Adrenal gland (tissue), 19 donors: ENCODE measurements around the gene STRADA. TPM values are rescaled to one million over a fixed set of nuclear protein-coding genes. Genes with fewer than 3 reads are reported as not detected.

Source experiments
- DNase-seq, 7 donors: peaks; one replicate each; pipeline ENCODE4 v3.0.0-alpha.2; 2019 to 2020
- H3K27ac ChIP-seq, 5 donors: fragments of 200-600 bp; sonication (generic) in 4 of 5; 1 replicate in 3 of 5; 2 replicates in 2 of 5; pipeline versions ENCODE4 v1.5.1 to v1.8.0; 2016 to 2020; ENCODE audit warnings: mild to moderate bottlenecking in 1 of 5
- H3K27me3 ChIP-seq: fragments of 200-600 bp; 2 replicates; pipeline ENCODE4 v1.8.0; 2021
- H3K36me3 ChIP-seq, 2 donors: fragments of 200-600 bp; replicated peaks in 1 of 2; 1 replicate in 1 of 2; 2 replicates in 1 of 2; pipeline versions ENCODE4 v1.5.1 to v1.8.0; 2018 to 2022
- H3K4me1 ChIP-seq, 2 donors: fragments of 200-600 bp; replicated peaks in 1 of 2; 1 replicate in 1 of 2; 2 replicates in 1 of 2; pipeline versions ENCODE4 v1.5.1 to v1.8.0; 2018 to 2021
- H3K4me3 ChIP-seq, 4 donors: fragments of 200-600 bp; sonication (generic) in 3 of 4; one replicate each; pipeline ENCODE4 v1.5.1; 2016 to 2018
- H3K9me3 ChIP-seq, 3 donors: fragments of 200-600 bp; sonication (generic) in 1 of 3; replicated peaks in 1 of 3; 1 replicate in 2 of 3; 2 replicates in 1 of 3; pipeline versions ENCODE4 v1.5.1 to v1.8.0; 2016 to 2021
- POLR2A ChIP-seq, 2 donors: fragments of 450-650 bp; IDR thresholded peaks; one replicate each; pipeline ENCODE4 v1.6.1; 2017; ENCODE audit warnings: antibody characterized with exemption in 2 of 2, mild to moderate bottlenecking in 2 of 2, moderate library complexity in 1 of 2
- WGBS, 4 donors: extraction: QIAGEN DNeasy Blood & Tissue Kit in 2 of 4; methylation state at CpG; one replicate each; pipeline versions ENCODE4 v1.1.5 to v1.1.7; 2013 to 2017; 5-methylcytosine and 5-hydroxymethylcytosine counted together
- intact Hi-C, 2 donors: fragments of 100-400 bp; cut with DNase I; formaldehyde crosslinking; loops; one replicate each; pipeline versions ENCODE4 v1.14.1 to v1.15.0; 2022 to 2023
- long read RNA-seq, 10 donors: library from polyadenylated mRNA in 3 of 10; unstranded in 2 of 10; stranded (forward) in 1 of 10; transcript quantifications; one replicate each; pipeline ENCODE4 v2.0.0 and lab custom pipeline, GENCODE V29; 2021 to 2026
- polyA plus RNA-seq, 3 donors: library from polyadenylated mRNA; stranded (reverse); fragments of 200-250 nt in 2 of 3; fragments of 350-450 nt in 1 of 3; fragmentation: Illumina TruSeq in 1 of 3; extraction: RNeasy Lipid Tissue Mini Kit (QIAGEN cat#74804) in 1 of 3; gene quantifications; one replicate each; pipeline ENCODE4 v1.2.3, GENCODE V29; 2013 to 2014
- total RNA-seq, 9 donors: library from RNA; depleted of rRNA in 4 of 9; stranded (reverse); fragments of >200 nt in 4 of 9; fragments of 120-200 nt in 1 of 9; fragmentation: NEBNext Ultra II Directional in 1 of 9; extraction: Animal tissue kit (Norgen Biotek cat#: 25700) in 1 of 9; gene quantifications; one replicate each; pipeline versions ENCODE4 v1.1.0 to v1.2.4, GENCODE V29; 2013 to 2023
- TF ChIP-seq, protein P1 (sequence below), 6 experiments: fragments of 450-650 bp in 4 of 6; fragments of 200-600 bp in 2 of 6; sonication (generic) in 1 of 6; IDR thresholded peaks; 1 replicate in 5 of 6; 2 replicates in 1 of 6; pipeline versions ENCODE4 v1.5.1 to v1.8.0; 2016 to 2021; ENCODE audit warnings: antibody characterized with exemption in 6 of 6, mild to moderate bottlenecking in 2 of 6, moderate library complexity in 1 of 6
- donor health status: healthy with polysubstance abuse.
- donor health status: Bipolar disorder and iron deficiency.
- donor health status: DM: yes; HTN: yes; CAD: no.
- donor health status: DM: no; HTN: no; CAD: no.
- donor health status: DM: no; HTN: no; CAD: no.
- donor health status: DM: yes; HTN: yes; CAD: no.

The STRADA gene, protein sequence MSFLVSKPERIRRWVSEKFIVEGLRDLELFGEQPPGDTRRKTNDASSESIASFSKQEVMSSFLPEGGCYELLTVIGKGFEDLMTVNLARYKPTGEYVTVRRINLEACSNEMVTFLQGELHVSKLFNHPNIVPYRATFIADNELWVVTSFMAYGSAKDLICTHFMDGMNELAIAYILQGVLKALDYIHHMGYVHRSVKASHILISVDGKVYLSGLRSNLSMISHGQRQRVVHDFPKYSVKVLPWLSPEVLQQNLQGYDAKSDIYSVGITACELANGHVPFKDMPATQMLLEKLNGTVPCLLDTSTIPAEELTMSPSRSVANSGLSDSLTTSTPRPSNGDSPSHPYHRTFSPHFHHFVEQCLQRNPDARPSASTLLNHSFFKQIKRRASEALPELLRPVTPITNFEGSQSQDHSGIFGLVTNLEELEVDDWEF
- total RNA-seq = 10 to 100 TPM; 16.7 to 91.1 (median 37.4) TPM
- 10 to 100 TPM; 34.5 to 67.6 (median 53.9) TPM for polyA plus RNA-seq
- long read RNA-seq, donor 1, partial matches to known transcripts = 10 of 16 reads
- long read RNA-seq, donor 1, other reads (novel, unspliced or antisense) = 0 of 16 reads
- long read RNA-seq, donor 2, partial matches to known transcripts = 0 of 9 reads
- long read RNA-seq, donor 2, other reads (novel, unspliced or antisense) = 0 of 9 reads
- long read RNA-seq, donor 3, partial matches to known transcripts = 0 of 8 reads
- long read RNA-seq, donor 3, other reads (novel, unspliced or antisense) = 0 of 8 reads
- long read RNA-seq, donor 4, partial matches to known transcripts = 0 of 9 reads
- long read RNA-seq, donor 4, other reads (novel, unspliced or antisense) = 2 of 9 reads
- long read RNA-seq, donor 5, transcript STRADA-241 (11 exons, 2,130 nt) = major isoform, 13 of 50 reads
- long read RNA-seq, donor 5, transcript STRADA-203 (12 exons, 2,209 nt) = minor isoform, 9 of 50 reads
- long read RNA-seq, donor 5, transcript STRADA-231 (11 exons, 2,153 nt) = minor isoform, 10 of 50 reads
- long read RNA-seq, donor 5, partial matches to known transcripts = 6 of 50 reads
- long read RNA-seq, donor 5, other reads (novel, unspliced or antisense) = 5 of 50 reads
- long read RNA-seq, donor 6, transcript STRADA-231 (11 exons, 2,153 nt) = major isoform, 6 of 12 reads
- long read RNA-seq, donor 6, partial matches to known transcripts = 0 of 12 reads
- long read RNA-seq, donor 6, other reads (novel, unspliced or antisense) = 3 of 12 reads
- long read RNA-seq, donor 7, partial matches to known transcripts = 0 of 3 reads
- long read RNA-seq, donor 7, other reads (novel, unspliced or antisense) = 0 of 3 reads
- long read RNA-seq, donor 8, transcript STRADA-222 (1 exons, 3,685 nt) = major isoform, 5 of 7 reads
- long read RNA-seq, donor 8, partial matches to known transcripts = 0 of 7 reads
- long read RNA-seq, donor 8, other reads (novel, unspliced or antisense) = 0 of 7 reads
- long read RNA-seq, donor 9, partial matches to known transcripts = 0 of 7 reads
- long read RNA-seq, donor 9, other reads (novel, unspliced or antisense) = 0 of 7 reads
- long read RNA-seq, donor 10, partial matches to known transcripts = 0 of 3 reads
- long read RNA-seq, donor 10, other reads (novel, unspliced or antisense) = 0 of 3 reads

- TF ChIP-seq, protein P1, sequence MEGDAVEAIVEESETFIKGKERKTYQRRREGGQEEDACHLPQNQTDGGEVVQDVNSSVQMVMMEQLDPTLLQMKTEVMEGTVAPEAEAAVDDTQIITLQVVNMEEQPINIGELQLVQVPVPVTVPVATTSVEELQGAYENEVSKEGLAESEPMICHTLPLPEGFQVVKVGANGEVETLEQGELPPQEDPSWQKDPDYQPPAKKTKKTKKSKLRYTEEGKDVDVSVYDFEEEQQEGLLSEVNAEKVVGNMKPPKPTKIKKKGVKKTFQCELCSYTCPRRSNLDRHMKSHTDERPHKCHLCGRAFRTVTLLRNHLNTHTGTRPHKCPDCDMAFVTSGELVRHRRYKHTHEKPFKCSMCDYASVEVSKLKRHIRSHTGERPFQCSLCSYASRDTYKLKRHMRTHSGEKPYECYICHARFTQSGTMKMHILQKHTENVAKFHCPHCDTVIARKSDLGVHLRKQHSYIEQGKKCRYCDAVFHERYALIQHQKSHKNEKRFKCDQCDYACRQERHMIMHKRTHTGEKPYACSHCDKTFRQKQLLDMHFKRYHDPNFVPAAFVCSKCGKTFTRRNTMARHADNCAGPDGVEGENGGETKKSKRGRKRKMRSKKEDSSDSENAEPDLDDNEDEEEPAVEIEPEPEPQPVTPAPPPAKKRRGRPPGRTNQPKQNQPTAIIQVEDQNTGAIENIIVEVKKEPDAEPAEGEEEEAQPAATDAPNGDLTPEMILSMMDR (IDR thresholded peaks at IDR 0.05) = no peak
- TF ChIP-seq POLR2A (IDR thresholded peaks at IDR 0.05) = peak; percentile 60 to 93
- Histone ChIP-seq H3K4me1 (peaks cover 12 to 15% of the 10 kb centered on the region in 2 donors), H3K4me3 (peak within 1 kb of the TSS; percentile 37 to 81 (median 58)), H3K9me3 (no peaks in the 10 kb centered on the region), H3K27me3 (no peaks in the 10 kb centered on the region), H3K27ac (peak within 1 kb of the TSS; percentile 88 to 93 (median 92)), H3K36me3 (peaks cover 0 to 12% of the 10 kb centered on the region in 2 donors)
- WGBS, 4 donors = 0% methylated on average over 16 to 61 of the region's 61 CpGs
- intact Hi-C loops = no loop called here
- peak; percentile 98 to 99 (median 98) for DNase-seq
Measured at GRCh38 chr17:63741408-63742173, at the start of gene STRADA. TSS of gene STRADA (minus strand) at chr17:63741799. CDS start at chr17:63728369, 13,430 bp downstream.

DNA sequence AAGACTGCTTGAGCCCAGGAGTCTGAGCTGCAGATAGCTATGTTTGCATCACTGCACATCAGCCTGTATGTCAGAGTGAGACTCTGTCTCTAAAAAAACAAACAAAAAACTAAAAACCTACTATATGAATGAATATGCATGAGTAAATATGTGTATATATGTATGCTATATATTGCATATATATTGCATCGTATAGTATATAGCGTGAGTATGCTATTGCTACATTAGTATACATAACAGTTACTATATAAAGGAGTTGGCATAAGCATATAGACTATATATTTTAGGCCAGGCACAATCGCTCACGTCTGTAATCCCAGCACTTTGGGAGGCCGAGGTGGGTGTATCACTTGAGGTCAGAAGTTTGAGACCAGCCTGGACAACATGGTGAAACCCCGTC is 48.5 kb upstream of the STRADA start:
- Histone ChIP-seq H3K27ac (no peak overlapping the region), H3K27me3 (no peaks in the 10 kb centered on the region), H3K4me3 (no peak overlapping the region), H3K36me3 (peaks cover 0 to 70% of the 10 kb centered on the region in 2 donors), H3K4me1 (peaks cover 0 to 16% of the 10 kb centered on the region in 2 donors), H3K9me3 (no peaks in the 10 kb centered on the region)
- intact Hi-C loops = no loop called here
- DNase-seq = no peak
- TF ChIP-seq POLR2A (IDR thresholded peaks at IDR 0.05) = no peak
- TF ChIP-seq, protein P1 (IDR thresholded peaks at IDR 0.05) = no peak
- 86 to 95% (median 92%) methylated on average over 6 of the region's 6 CpGs for WGBS, 4 donors

DNA sequence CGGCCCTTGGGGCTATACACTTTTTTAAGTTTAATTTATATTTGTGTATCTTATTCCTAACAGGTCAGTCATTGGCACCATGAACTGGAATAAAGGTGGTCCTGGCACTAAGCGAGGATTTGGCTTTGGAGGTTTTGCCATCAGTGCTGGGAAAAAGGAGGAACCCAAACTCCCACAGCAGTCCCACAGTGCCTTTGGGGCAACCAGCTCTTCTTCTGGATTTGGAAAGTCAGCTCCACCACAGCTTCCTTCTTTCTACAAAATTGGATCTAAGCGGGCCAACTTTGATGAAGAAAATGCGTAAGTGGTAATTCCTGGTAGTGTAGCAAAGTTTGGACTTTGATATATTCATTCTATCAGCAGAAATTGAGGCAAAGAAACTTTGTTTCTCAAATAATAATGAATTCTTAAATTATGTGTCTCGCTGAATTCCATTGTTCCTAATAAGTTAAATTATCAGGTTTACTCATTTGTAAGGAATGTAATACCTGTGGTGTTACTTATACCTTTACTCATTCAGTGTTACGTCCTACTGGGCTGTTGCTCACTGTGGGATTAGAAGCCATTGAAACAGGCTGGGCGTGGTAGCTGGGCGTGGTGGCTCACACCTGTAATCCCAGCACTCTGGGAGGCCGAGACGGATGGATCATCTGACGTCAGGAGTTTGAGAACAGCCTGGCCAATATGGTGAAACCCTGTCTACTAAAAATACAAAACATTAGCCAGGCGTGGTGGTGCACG is 45.5 kb upstream of the STRADA start:
- no peaks in the 10 kb centered on the region for H3K27me3 ChIP-seq
- H3K9me3 ChIP-seq = no peaks in the 10 kb centered on the region
- 92 to 96% (median 93%) methylated on average over 13 of the region's 13 CpGs for WGBS, 4 donors
- intact Hi-C loops = no loop called here
- H3K4me1 ChIP-seq = peaks cover 0 to 38% of the 10 kb centered on the region in 2 donors
- H3K27ac ChIP-seq = no peak overlapping the region
- H3K36me3 ChIP-seq = peaks cover 0 to 41% of the 10 kb centered on the region in 2 donors
- DNase-seq = no peak
- no peak for TF ChIP-seq POLR2A (IDR thresholded peaks at IDR 0.05)
- TF ChIP-seq, protein P1 (IDR thresholded peaks at IDR 0.05) = no peak
- H3K4me3 ChIP-seq = no peak overlapping the region
